GM23338 (cell line): ENCODE results near the gene NUF2. TPM values are rescaled to one million over a fixed set of nuclear protein-coding genes. Genes with fewer than 3 reads are reported as not detected.

Experiments
- ATAC-seq: fragments of 200-7000 bp; cut with Tn5 transposase; 3 replicates; pipeline ENCODE4 v1.9.1; 2020
- DNase-seq: peaks from one replicate; pipeline ENCODE4 v3.0.0-alpha.2; 2015; ENCODE audit warnings: low spot score
- H2AFZ ChIP-seq: fragments of 200-600 bp; sonication (generic); 2 replicates; pipeline ENCODE4 v1.8.0; 2016; ENCODE audit warnings: antibody characterized with exemption, mild to moderate bottlenecking, moderate library complexity
- H3F3A ChIP-seq: fragments of 200-600 bp; sonication (generic); replicated peaks from 2 replicates; pipeline ENCODE4 v1.8.0; 2017; ENCODE audit warnings: antibody characterized with exemption, mixed run types, low read depth
- H3K27ac ChIP-seq: fragments of 200-600 bp; sonication (generic); 2 replicates; pipeline ENCODE4 v1.6.1; 2016; ENCODE audit warnings: low read depth
- H3K27me3 ChIP-seq: fragments of 200-600 bp; sonication (generic); 2 replicates; pipeline ENCODE4 v1.8.0; 2016; ENCODE audit warnings: mild to moderate bottlenecking, mixed run types, moderate library complexity; ENCODE audit not compliant: insufficient read depth
- H3K36me3 ChIP-seq: fragments of 200-600 bp; sonication (generic); 2 replicates; pipeline ENCODE4 v1.8.0; 2016; ENCODE audit warnings: mild to moderate bottlenecking; ENCODE audit not compliant: insufficient read depth
- H3K4me1 ChIP-seq: fragments of 200-600 bp; sonication (generic); 2 replicates; pipeline ENCODE4 v1.8.0; 2016; ENCODE audit warnings: mild to moderate bottlenecking, moderate library complexity; ENCODE audit not compliant: insufficient read depth
- H3K4me2 ChIP-seq: fragments of 200-600 bp; sonication (generic); 2 replicates; pipeline ENCODE4 v1.7.1; 2017; ENCODE audit warnings: mixed run types
- H3K4me3 ChIP-seq: fragments of 200-600 bp; sonication (generic); 2 replicates; pipeline ENCODE4 v1.6.1; 2016; ENCODE audit warnings: mixed run types
- H3K79me2 ChIP-seq: fragments of 200-600 bp; sonication (generic); replicated peaks from 2 replicates; pipeline ENCODE4 v1.8.0; 2017; ENCODE audit warnings: mild to moderate bottlenecking; ENCODE audit not compliant: insufficient read depth
- H3K9me2 ChIP-seq: fragments of 200-600 bp; sonication (generic); 2 replicates; pipeline ENCODE4 v1.8.0; 2017; ENCODE audit not compliant: insufficient read depth
- H4K20me1 ChIP-seq: fragments of 200-600 bp; sonication (generic); replicated peaks from 2 replicates; pipeline ENCODE4 v1.8.0; 2017; ENCODE audit warnings: mild to moderate bottlenecking; ENCODE audit not compliant: insufficient read depth
- H3K27ac Mint-ChIP-seq: 2 replicates; pipeline ENCODE4 v1.8.0; 2020; ENCODE audit warnings: inconsistent platforms, mild to moderate bottlenecking, moderate library complexity, mixed read lengths
- H3K27me3 Mint-ChIP-seq: 3 replicates; pipeline ENCODE4 v1.8.0; 2022; ENCODE audit warnings: low read depth, mild to moderate bottlenecking, moderate library complexity, mixed read lengths, inconsistent platforms; ENCODE audit not compliant: insufficient read depth, poor library complexity
- H3K36me3 Mint-ChIP-seq: 3 replicates; pipeline ENCODE4 v1.8.0; 2021; ENCODE audit warnings: low read depth, mild to moderate bottlenecking, inconsistent platforms, moderate library complexity, mixed read lengths
- H3K4me1 Mint-ChIP-seq: 3 replicates; pipeline ENCODE4 v1.8.0; 2020; ENCODE audit warnings: mild to moderate bottlenecking, inconsistent platforms, mixed read lengths
- H3K4me3 Mint-ChIP-seq: 3 replicates; pipeline ENCODE4 v1.8.0; 2021; ENCODE audit warnings: moderate library complexity, mild to moderate bottlenecking, inconsistent platforms, mixed read lengths
- H3K9me3 Mint-ChIP-seq: 3 replicates; pipeline ENCODE4 v1.8.0; 2020; ENCODE audit warnings: moderate library complexity, mild to moderate bottlenecking, inconsistent platforms, mixed read lengths
- CREB1 ChIP-seq: fragments of 250-450 bp; sonication (Bioruptor Pico); IDR thresholded peaks from 2 replicates; pipeline ENCODE4 v1.5.0; 2020; ENCODE audit warnings: low read depth, mild to moderate bottlenecking, moderate library complexity
- CTCF ChIP-seq, 2 experiments: fragments of 200-600 bp in 1 of 2; sonication (generic) in 1 of 2; conservative IDR thresholded peaks; 2 replicates each; pipeline versions ENCODE4 v1.5.1 to v1.6.1; 2016 to 2017; ENCODE audit warnings: antibody characterized with exemption in 2 of 2, low read depth in 2 of 2, mild to moderate bottlenecking in 2 of 2, moderate library complexity in 1 of 2
- ETS1 ChIP-seq: IDR thresholded peaks from 2 replicates; pipeline ENCODE4 v1.6.1; 2016; ENCODE audit warnings: antibody characterized with exemption
- EZH2phosphoT487 ChIP-seq: fragments of 200-600 bp; sonication (generic); IDR thresholded peaks from one replicate; pipeline ENCODE4 v1.8.1; 2018; ENCODE audit warnings: antibody characterized with exemption; ENCODE audit not compliant: unreplicated experiment
- NANOG ChIP-seq: IDR thresholded peaks from 2 replicates; pipeline ENCODE4 v1.6.1; 2016; ENCODE audit warnings: antibody characterized with exemption, borderline replicate concordance
- POLR2AphosphoS5 ChIP-seq: IDR thresholded peaks from 2 replicates; pipeline ENCODE4 v1.6.1; 2016; ENCODE audit warnings: antibody characterized with exemption, low read depth
- STAT1 ChIP-seq: IDR thresholded peaks from one replicate; pipeline ENCODE4 v1.6.1; 2016; ENCODE audit warnings: antibody characterized with exemption; ENCODE audit not compliant: unreplicated experiment
- ZNF114 ChIP-seq: fragments of 250-450 bp; sonication (Bioruptor Pico); IDR thresholded peaks from 2 replicates; pipeline ENCODE4 v1.5.0; 2020; ENCODE audit warnings: mild to moderate bottlenecking, moderate library complexity
- ZNF462 ChIP-seq: fragments of 250-450 bp; sonication (Bioruptor Pico); IDR thresholded peaks from 2 replicates; pipeline ENCODE4 v1.5.0; 2020; ENCODE audit warnings: mild to moderate bottlenecking, moderate library complexity
- polyA plus RNA-seq: library from polyadenylated mRNA; unstranded; fragments of >200 nt; fragmentation: Nextera tagmentation; extraction: Ambion mirVana; gene quantifications from 2 replicates; pipeline ENCODE4 v1.2.1, GENCODE V29; 2016
- total RNA-seq: library from RNA; depleted of rRNA; stranded (reverse); fragments of >200 nt; shearing (Covaris generic); gene quantifications from 2 replicates; pipeline ENCODE4 v1.2.3, GENCODE V29; 2014

Gene NUF2
- total and polyA plus RNA-seq, 2 experiments from 2014 or later = 21.7 to 51.4 TPM

- H3K4me3 Mint-ChIP-seq = peak overlapping the region; percentile 42
- peak; percentile 88 for DNase-seq
Measured at GRCh38 chr1:163399976-163400601, 78.3 kb downstream of the NUF2 start.

More at GRCh38 chr1:163399976-163400601, 78.3 kb downstream of the NUF2 start:
- H3K9me2 ChIP-seq = peaks cover 13% of the 10 kb centered on the region; the same call in 1 of the 2 replicates
- Mint-ChIP-seq H3K4me1 (peaks cover 44% of the 10 kb centered on the region), H3K36me3 (no peaks in the 10 kb centered on the region; the same call in 2 of the 3 replicates), H3K27ac (peak overlapping the region; percentile 92), H3K9me3 (peaks cover 1% of the 10 kb centered on the region; the same call in 1 of the 3 replicates), H3K27me3 (peaks cover 5% of the 10 kb centered on the region)
- peak overlapping the region; percentile 92 for H3K27ac ChIP-seq
- no peak overlapping the region; the same call in 1 of the 2 replicates for H2AFZ ChIP-seq
- no peaks in the 10 kb centered on the region for H3K27me3 ChIP-seq
- peaks cover 33% of the 10 kb centered on the region for H3K4me1 ChIP-seq
- H3K79me2 ChIP-seq = no peaks in the 10 kb centered on the region
- no peaks in the 10 kb centered on the region for H3F3A ChIP-seq
- no peak for TF ChIP-seq POLR2AphosphoS5
- TF ChIP-seq EZH2phosphoT487 = no peak
- peak; percentile 93; the same call in 1 of the 2 replicates for TF ChIP-seq ZNF114
- no peak for TF ChIP-seq NANOG
- TF ChIP-seq CREB1 (CRISPR knock-in tag) = peak; percentile 57; the same call in 1 of the 2 replicates
- TF ChIP-seq STAT1 = no peak
- TF ChIP-seq ETS1 = no peak
- TF ChIP-seq CTCF (conservative IDR thresholded peaks at IDR 0.05; ENCODE audit: low read depth in 2 of 2) = no peak
- TF ChIP-seq ZNF462 (CRISPR knock-in tag) = peak; percentile 99
- peak overlapping the region; percentile 36; the same call in 1 of the 2 replicates for H3K4me2 ChIP-seq
- ATAC-seq = peak; percentile 99
- H3K36me3 ChIP-seq = no peaks in the 10 kb centered on the region; the same call in 1 of the 2 replicates
- no peak overlapping the region for H3K4me3 ChIP-seq
- no peaks in the 10 kb centered on the region for H4K20me1 ChIP-seq
